DMS153 treated with DMSO at 0.1 percent for 48 hours (cell line): Measurements from ENCODE around the gene PICALM.
"Not testable (repeated sequence)": the region's sequence is repeated elsewhere in the genome, so short reads cannot be mapped to it uniquely, and the experiment has no call there.

Experiments
- DNase-seq: peaks from one replicate; lab custom pipeline; 2025; ENCODE audit not compliant: unreplicated experiment; lab: John Stamatoyannopoulos, UW

PICALM gene, protein sequence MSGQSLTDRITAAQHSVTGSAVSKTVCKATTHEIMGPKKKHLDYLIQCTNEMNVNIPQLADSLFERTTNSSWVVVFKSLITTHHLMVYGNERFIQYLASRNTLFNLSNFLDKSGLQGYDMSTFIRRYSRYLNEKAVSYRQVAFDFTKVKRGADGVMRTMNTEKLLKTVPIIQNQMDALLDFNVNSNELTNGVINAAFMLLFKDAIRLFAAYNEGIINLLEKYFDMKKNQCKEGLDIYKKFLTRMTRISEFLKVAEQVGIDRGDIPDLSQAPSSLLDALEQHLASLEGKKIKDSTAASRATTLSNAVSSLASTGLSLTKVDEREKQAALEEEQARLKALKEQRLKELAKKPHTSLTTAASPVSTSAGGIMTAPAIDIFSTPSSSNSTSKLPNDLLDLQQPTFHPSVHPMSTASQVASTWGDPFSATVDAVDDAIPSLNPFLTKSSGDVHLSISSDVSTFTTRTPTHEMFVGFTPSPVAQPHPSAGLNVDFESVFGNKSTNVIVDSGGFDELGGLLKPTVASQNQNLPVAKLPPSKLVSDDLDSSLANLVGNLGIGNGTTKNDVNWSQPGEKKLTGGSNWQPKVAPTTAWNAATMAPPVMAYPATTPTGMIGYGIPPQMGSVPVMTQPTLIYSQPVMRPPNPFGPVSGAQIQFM

GRCh38 chr11:86068951-86069407 lies at the start of gene PICALM:
PICALM (minus strand) TSS chr11:86069084; CDS start chr11:86068780, 304 bp downstream.
- peak; percentile 97 for DNase-seq

DNA sequence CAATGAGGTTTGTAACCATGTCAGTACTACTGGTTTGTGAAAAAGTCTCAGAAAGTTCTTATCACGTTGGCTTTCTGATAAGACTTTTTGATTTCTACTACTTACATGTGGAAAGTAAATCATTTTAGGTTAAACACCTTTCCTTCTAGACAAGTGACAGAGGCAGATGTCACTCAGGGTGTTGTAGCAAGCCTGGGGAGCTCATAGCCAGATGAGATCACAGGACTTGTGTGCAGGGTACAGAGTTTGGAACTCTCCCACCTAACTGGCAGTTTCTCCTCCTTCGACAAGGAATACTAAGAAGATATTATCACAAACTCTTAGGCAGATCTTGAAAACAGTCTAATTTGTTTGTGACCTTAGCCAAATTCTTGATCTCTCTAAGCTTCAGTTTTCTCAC lies 49.4 kb upstream of the PICALM start:
- no peak for DNase-seq

- DNase-seq: no peak
These were observed 48.8 kb upstream of the PICALM start for GRCh38 chr11:86117712-86118063.

DNA sequence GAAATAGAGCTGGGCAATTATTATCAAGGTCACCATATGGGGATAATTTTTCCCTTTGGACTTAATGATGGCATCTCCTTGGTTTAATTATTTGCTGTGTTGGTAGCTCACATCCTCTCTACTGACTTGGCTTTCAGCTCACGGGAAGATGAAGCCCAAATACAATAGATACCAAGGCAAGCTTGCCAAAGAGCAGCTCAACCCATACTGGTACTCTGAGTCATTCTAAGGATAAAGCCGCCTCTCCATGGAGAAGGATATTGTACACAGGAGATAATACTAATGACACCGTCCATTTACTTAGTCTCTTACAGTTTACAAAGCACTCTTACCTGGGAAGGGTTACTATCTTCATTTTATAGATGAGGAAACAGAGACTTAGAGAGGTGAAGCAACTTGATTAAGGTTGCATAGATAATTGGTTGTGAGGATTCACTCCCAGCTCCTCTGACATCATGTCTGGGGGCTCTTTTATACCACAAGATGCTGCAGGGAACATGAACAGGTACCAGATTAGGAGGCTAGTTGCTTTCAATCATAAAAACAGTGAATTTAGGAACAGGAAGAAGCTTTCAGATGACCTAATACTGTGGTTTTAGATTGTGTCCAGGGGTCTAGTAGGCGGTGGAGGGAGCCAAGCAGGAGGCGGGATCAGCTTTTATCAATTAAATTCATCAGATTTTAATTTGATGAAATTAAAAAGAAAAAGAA lies 48.3 kb upstream of the PICALM start:
- no peak for DNase-seq

DNA sequence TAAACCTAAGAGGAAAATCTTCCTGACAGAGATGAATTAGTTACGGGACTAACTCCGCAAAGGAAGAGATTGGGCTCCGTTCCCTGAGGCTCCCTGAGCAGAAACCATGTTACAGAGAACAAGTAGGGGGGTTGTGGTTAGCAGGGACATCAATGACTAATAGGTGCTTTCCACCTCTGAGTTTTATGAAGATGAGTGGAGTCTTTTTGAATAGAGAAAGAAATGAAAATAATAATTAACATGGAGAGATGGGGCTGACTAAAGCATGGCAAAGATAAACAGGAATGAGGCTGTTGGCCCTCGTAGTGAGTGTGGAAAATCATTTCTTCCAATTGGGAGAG lies 47.5 kb upstream of the PICALM start:
- DNase-seq: no peak

- DNase-seq: no peak
These were observed 46.9 kb upstream of the PICALM start for GRCh38 chr11:86115542-86116385.

- no peak for DNase-seq
These were observed 40.2 kb upstream of the PICALM start for GRCh38 chr11:86108890-86109638.

- no peak for DNase-seq
These were observed 39.3 kb upstream of the PICALM start for GRCh38 chr11:86108191-86108590.

- no peak for DNase-seq
These were observed 38.0 kb upstream of the PICALM start for GRCh38 chr11:86106916-86107315.

DNA sequence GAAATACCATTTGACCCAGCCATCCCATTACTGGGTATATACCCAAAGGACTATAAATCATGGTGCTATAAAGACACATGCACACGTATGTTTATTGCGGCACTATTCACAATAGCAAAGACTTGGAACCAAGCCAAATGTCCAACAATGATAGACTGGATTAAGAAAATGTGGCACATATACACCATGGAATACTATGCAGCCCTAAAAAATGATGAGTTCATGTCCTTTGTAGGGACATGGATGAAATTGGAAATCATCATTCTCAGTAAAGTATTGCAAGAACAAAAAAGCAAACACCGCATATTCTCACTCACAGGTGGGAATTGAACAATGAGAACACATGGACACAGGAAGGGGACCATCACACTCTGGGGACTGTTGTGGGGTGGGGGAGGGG lies 37.1 kb upstream of the PICALM start:
- not testable (repeated sequence) for DNase-seq

DNA sequence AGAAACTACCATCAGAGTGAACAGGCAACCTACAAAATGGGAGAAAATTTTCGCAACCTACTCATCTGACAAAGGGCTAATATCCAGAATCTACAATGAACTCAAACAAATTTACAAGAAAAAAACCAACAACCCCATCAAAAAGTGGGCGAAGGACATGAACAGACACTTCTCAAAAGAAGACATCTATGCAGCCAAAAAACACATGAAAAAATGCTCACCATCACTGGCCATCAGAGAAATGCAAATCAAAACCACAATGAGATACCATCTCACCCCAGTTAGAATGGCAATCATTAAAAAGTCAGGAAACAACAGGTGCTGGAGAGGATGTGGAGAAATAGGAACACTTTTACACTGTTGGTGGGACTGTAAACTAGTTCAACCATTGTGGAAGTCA lies 36.7 kb upstream of the PICALM start:
- DNase-seq: not testable (repeated sequence)

- DNase-seq: no peak
These were observed 34.9 kb upstream of the PICALM start for GRCh38 chr11:86103808-86104207.

GRCh38 chr11:86101941-86102407 lies 33.1 kb upstream of the PICALM start:
- no peak for DNase-seq

- no peak for DNase-seq
These were observed 32.6 kb upstream of the PICALM start for GRCh38 chr11:86101493-86101892.

DNA sequence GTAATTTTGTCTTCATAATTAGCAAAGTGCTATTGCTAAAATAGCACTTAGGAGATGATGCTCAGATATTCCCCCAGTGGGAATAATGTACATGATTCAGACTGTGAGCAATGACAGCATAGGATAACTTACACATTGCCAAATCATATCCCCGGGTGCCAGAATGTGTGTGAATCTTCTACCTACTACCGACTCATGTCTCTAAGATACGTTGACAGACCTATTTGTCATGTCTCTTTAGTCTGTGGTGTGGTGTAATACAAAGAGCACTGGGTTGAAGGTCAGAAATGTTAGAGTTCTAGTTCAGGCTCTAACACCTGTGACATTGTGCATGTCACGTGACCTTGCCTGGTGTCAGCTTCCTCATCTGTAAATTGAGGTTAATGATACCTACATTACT lies 31.0 kb upstream of the PICALM start:
- no peak for DNase-seq

- no peak for DNase-seq
These were observed 29.1 kb upstream of the PICALM start for GRCh38 chr11:86097980-86098379.

DNA sequence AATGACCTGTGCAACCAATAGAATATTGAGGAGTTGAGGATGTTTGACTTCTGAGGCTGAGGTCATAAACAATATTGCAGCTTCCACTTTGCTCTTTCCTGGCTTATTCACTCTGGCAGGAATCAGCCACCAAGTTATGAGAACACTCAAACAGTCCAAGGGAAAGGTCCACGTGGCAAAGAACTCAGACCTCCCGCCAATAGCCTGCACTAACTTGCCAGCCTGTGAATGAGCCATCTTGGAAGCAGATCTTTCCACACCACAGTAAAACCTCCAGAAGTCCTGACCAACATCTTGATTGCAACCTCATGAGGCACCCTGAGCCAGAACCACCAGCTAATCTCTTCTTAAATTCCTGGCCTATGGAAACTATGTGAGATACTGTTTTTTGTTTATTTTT lies 22.7 kb upstream of the PICALM start:
- no peak for DNase-seq

GRCh38 chr11:86091086-86091485 lies 22.2 kb upstream of the PICALM start:
- no peak for DNase-seq

DNA sequence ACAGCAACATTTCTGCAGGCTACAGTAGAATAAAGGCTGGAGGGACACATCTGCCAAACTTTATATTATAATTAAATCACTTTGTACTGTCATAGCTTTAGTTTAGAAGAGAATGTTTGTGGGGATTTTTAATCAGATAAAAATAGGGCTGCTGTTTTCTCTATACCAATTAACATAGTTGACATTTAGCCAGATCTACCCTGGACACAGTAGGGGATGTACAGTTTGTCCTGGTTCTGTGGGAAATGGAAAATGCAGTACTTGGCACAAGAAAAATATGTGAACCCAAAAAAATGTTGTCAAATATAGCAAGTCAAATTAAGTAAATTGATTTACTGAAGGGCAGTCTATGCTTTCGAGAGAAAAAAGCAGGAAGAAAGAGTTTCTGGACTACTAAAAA lies 20.8 kb upstream of the PICALM start:
- no peak for DNase-seq

DNA sequence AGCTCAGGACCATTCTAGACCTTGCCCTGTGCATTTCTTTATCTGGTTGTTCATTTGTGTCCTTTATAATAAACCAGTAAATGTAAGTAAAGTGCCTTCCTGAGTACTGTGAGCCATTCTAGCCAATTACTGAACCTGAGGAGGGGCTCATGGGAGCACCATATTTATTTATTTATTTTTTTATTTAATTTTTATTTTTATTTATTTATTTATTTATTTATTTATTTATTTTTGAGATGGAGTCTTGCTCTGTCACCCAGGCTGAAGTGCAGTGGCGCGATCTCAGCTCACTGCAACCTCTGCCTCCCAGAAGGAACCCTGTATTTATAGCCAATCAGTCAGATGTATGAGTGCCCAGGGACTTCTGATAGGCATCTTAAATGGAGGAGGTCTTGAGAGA lies 18.8 kb upstream of the PICALM start:
- DNase-seq: not testable (repeated sequence)
